Hepatocyte (in vitro differentiated cells): ENCODE results near the gene KRT38. TPM values are rescaled to one million over a fixed set of nuclear protein-coding genes. Genes with fewer than 3 reads are reported as not detected.

ENCODE experiments used
- DNase-seq: peaks from one replicate; pipeline ENCODE4 v3.0.0-alpha.2; 2016; ENCODE audit warnings: low spot score
- H2AFZ ChIP-seq: fragments of 200-600 bp; sonication (generic); 2 replicates; pipeline ENCODE4 v1.6.0; 2016; ENCODE audit warnings: antibody characterized with exemption, mild to moderate bottlenecking
- H3K27ac ChIP-seq: fragments of 200-600 bp; sonication (generic); 2 replicates; pipeline ENCODE4 v1.5.1; 2016; ENCODE audit warnings: mild to moderate bottlenecking
- H3K27me3 ChIP-seq: fragments of 200-600 bp; sonication (generic); 2 replicates; pipeline ENCODE4 v1.6.1; 2016
- H3K36me3 ChIP-seq: fragments of 200-600 bp; sonication (generic); replicated peaks from 2 replicates; pipeline ENCODE4 v1.5.1; 2016; ENCODE audit warnings: low read depth; ENCODE audit not compliant: insufficient read depth
- H3K4me1 ChIP-seq: fragments of 200-600 bp; sonication (generic); 2 replicates; pipeline ENCODE4 v1.5.1; 2016; ENCODE audit warnings: mild to moderate bottlenecking, moderate library complexity; ENCODE audit not compliant: insufficient read depth
- H3K4me2 ChIP-seq: fragments of 200-600 bp; sonication (generic); 2 replicates; pipeline ENCODE4 v1.6.0; 2016
- H3K4me3 ChIP-seq: fragments of 200-600 bp; sonication (generic); 2 replicates; pipeline ENCODE4 v1.5.1; 2016; ENCODE audit warnings: mild to moderate bottlenecking
- H3K79me2 ChIP-seq: fragments of 200-600 bp; sonication (generic); 2 replicates; pipeline ENCODE4 v1.6.0; 2017; ENCODE audit warnings: mild to moderate bottlenecking
- H3K9me2 ChIP-seq: fragments of 200-600 bp; sonication (generic); replicated peaks from 2 replicates; pipeline ENCODE4 v1.6.0; 2017; ENCODE audit warnings: mild to moderate bottlenecking; ENCODE audit not compliant: insufficient read depth
- H3K9me3 ChIP-seq: fragments of 200-600 bp; sonication (generic); 2 replicates; pipeline ENCODE4 v1.5.1; 2016; ENCODE audit warnings: low read depth, mild to moderate bottlenecking
- H4K20me1 ChIP-seq: fragments of 200-600 bp; sonication (generic); 2 replicates; pipeline ENCODE4 v1.6.0; 2016; ENCODE audit warnings: mild to moderate bottlenecking; ENCODE audit not compliant: insufficient read depth, poor library complexity, severe bottlenecking
- CTCF ChIP-seq: fragments of 200-600 bp; sonication (generic); IDR thresholded peaks from 2 replicates; pipeline ENCODE4 v1.5.1; 2016; ENCODE audit warnings: antibody characterized with exemption, mild to moderate bottlenecking; ENCODE audit not compliant: poor library complexity
- EZH2 ChIP-seq: fragments of 200-600 bp; sonication (generic); IDR thresholded peaks from 2 replicates; pipeline ENCODE4 v1.6.1; 2016; ENCODE audit warnings: antibody characterized with exemption, mild to moderate bottlenecking, borderline replicate concordance
- EZH2phosphoT487 ChIP-seq: fragments of 200-600 bp; sonication (generic); IDR thresholded peaks from one replicate; pipeline ENCODE4 v1.6.1; 2018; ENCODE audit warnings: antibody characterized with exemption, mild to moderate bottlenecking, low read depth, moderate library complexity; ENCODE audit not compliant: unreplicated experiment, severe bottlenecking
- WGBS: methylation state at CpG from one replicate; pipeline ENCODE4 v1.1.6; 2016; ENCODE audit warnings: low lambda C conversion rate; ENCODE audit errors: missing lambda C conversion rate; 5-methylcytosine and 5-hydroxymethylcytosine counted together
- polyA plus RNA-seq: library from polyadenylated mRNA; unstranded; fragments of >200 nt; fragmentation: Nextera tagmentation; extraction: Ambion mirVana; gene quantifications from 2 replicates; pipeline ENCODE4 v1.2.1, GENCODE V29; 2016
- total RNA-seq: library from RNA; depleted of rRNA; stranded (reverse); fragments of >200 nt; gene quantifications from 2 replicates; pipeline ENCODE4 v1.2.3, GENCODE V29; 2014

The KRT38 gene
- total and polyA plus RNA-seq, 2 experiments from 2014 or later = not detected

- no peak for TF ChIP-seq EZH2
- no peak for TF ChIP-seq CTCF
- TF ChIP-seq EZH2phosphoT487 = no peak
- Histone ChIP-seq H3K9me3 (no peaks in the 10 kb centered on the region), H3K27me3 (no peaks in the 10 kb centered on the region), H3K27ac (no peak overlapping the region), H3K9me2 (no peaks in the 10 kb centered on the region), H3K4me3 (no peak overlapping the region), H3K36me3 (no peaks in the 10 kb centered on the region), H3K4me1 (no peaks in the 10 kb centered on the region), H4K20me1 (no peaks in the 10 kb centered on the region), H3K4me2 (no peak overlapping the region), H2AFZ (no peak overlapping the region), H3K79me2 (no peaks in the 10 kb centered on the region)
- DNase-seq = no peak
These were observed 27.6 kb upstream of the KRT38 start for GRCh38 chr17:41468346-41468745.

- H3K27ac ChIP-seq = no peak overlapping the region
- H3K4me1 ChIP-seq = no peaks in the 10 kb centered on the region
- WGBS = 85% methylated on average over 4 of the region's 4 CpGs
- H3K4me2 ChIP-seq = no peak overlapping the region
- no peaks in the 10 kb centered on the region for H3K27me3 ChIP-seq
- H3K9me2 ChIP-seq = no peaks in the 10 kb centered on the region
- TF ChIP-seq EZH2 (no peak), EZH2phosphoT487 (no peak), CTCF (no peak)
- no peak overlapping the region for H3K4me3 ChIP-seq
- H3K79me2 ChIP-seq = no peaks in the 10 kb centered on the region
- H3K36me3 ChIP-seq = no peaks in the 10 kb centered on the region
- no peaks in the 10 kb centered on the region for H4K20me1 ChIP-seq
- DNase-seq = no peak
- no peaks in the 10 kb centered on the region for H3K9me3 ChIP-seq
- no peak overlapping the region for H2AFZ ChIP-seq
These were observed 26.8 kb upstream of the KRT38 start for GRCh38 chr17:41467561-41467960.

GRCh38 chr17:41466988-41467387 is 26.2 kb upstream of the KRT38 start, which contains the start of gene KRT32:
KRT32 (minus strand) TSS chr17:41467386; CDS start chr17:41467325, 61 bp downstream.
- Histone ChIP-seq H3K79me2 (no peaks in the 10 kb centered on the region), H4K20me1 (no peaks in the 10 kb centered on the region), H3K9me2 (no peaks in the 10 kb centered on the region), H3K27me3 (no peaks in the 10 kb centered on the region), H3K9me3 (no peaks in the 10 kb centered on the region), H3K4me2 (no peak within 1 kb of the TSS), H2AFZ (no peak within 1 kb of the TSS), H3K36me3 (no peaks in the 10 kb centered on the region), H3K27ac (no peak within 1 kb of the TSS), H3K4me3 (no peak within 1 kb of the TSS), H3K4me1 (no peaks in the 10 kb centered on the region)
- DNase-seq = no peak
- 95% methylated on average over 14 of the region's 14 CpGs for WGBS
- TF ChIP-seq CTCF = no peak
- TF ChIP-seq EZH2phosphoT487 = no peak
- TF ChIP-seq EZH2 = no peak

GRCh38 chr17:41464682-41465081 is 23.9 kb upstream of the KRT38 start:
- H3K27me3 ChIP-seq = no peaks in the 10 kb centered on the region
- no peak overlapping the region for H3K4me2 ChIP-seq
- H2AFZ ChIP-seq = no peak overlapping the region
- DNase-seq = peak; percentile 28
- H3K27ac ChIP-seq = no peak overlapping the region
- no peaks in the 10 kb centered on the region for H3K9me3 ChIP-seq
- no peaks in the 10 kb centered on the region for H3K9me2 ChIP-seq
- no peaks in the 10 kb centered on the region for H3K4me1 ChIP-seq
- 75% methylated on average over 6 of the region's 6 CpGs for WGBS
- no peak for TF ChIP-seq EZH2phosphoT487
- TF ChIP-seq CTCF = no peak
- no peak for TF ChIP-seq EZH2
- H3K36me3 ChIP-seq = no peaks in the 10 kb centered on the region
- no peak overlapping the region for H3K4me3 ChIP-seq
- no peaks in the 10 kb centered on the region for H3K79me2 ChIP-seq
- H4K20me1 ChIP-seq = no peaks in the 10 kb centered on the region
